PC-3 (cell line): ENCODE results near the gene CAMK2B. TPM values are rescaled to one million over a fixed set of nuclear protein-coding genes. Genes with fewer than 3 reads are reported as not detected.

Experiments
- ATAC-seq: fragments of 200-7000 bp; cut with Tn5 transposase; 2 replicates; pipeline ENCODE4 v1.9.1; 2020; ENCODE audit warnings: mild to moderate bottlenecking, moderate library complexity
- BruUV-seq: library from RNA; stranded (reverse); fragments of 400-500 nt; replicated peaks from 2 replicates; lab custom pipeline; 2021; lab: Mats Ljungman, UMichigan
- CTCF ChIA-PET: fragments of 300-600 bp; sonication (Branson Sonifier 250); formaldehyde crosslinking; loops from one replicate; lab custom pipeline; 2022; ENCODE audit warnings: antibody characterized with exemption; lab: Charles Lee
- POLR2A ChIA-PET: fragments of 300-600 bp; sonication (Branson Sonifier 250); formaldehyde crosslinking; loops from one replicate; lab custom pipeline; 2022; ENCODE audit warnings: antibody characterized with exemption; ENCODE audit not compliant: unreplicated experiment; lab: Charles Lee
- DNase-seq: peaks from one replicate; pipeline ENCODE4 v3.0.0-alpha.2; 2015
- H2AFZ ChIP-seq: fragments of 300-600 bp; sonication (generic); 2 replicates; pipeline ENCODE4 v1.6.0; 2016; ENCODE audit warnings: antibody characterized with exemption, low read length
- H3F3A ChIP-seq: fragments of 300-600 bp; sonication (generic); one replicate; pipeline ENCODE4 v1.6.0; 2017; ENCODE audit warnings: antibody characterized with exemption, low read length, control low read depth, mild to moderate bottlenecking; ENCODE audit not compliant: unreplicated experiment
- H3K27ac ChIP-seq: fragments of 300-600 bp; sonication (generic); 2 replicates; pipeline ENCODE4 v1.5.1; 2016; ENCODE audit warnings: mild to moderate bottlenecking, low read length
- H3K27me3 ChIP-seq: fragments of 300-600 bp; sonication (generic); 2 replicates; pipeline ENCODE4 v1.6.1; 2016; ENCODE audit warnings: low read length, mixed read lengths
- H3K36me3 ChIP-seq: fragments of 300-600 bp; sonication (generic); 2 replicates; pipeline ENCODE4 v1.6.1; 2016; ENCODE audit warnings: low read depth, mixed run types, low read length, mixed read lengths
- H3K4me1 ChIP-seq: fragments of 300-600 bp; sonication (generic); 2 replicates; pipeline ENCODE4 v1.5.1; 2016; ENCODE audit warnings: low read length; ENCODE audit not compliant: insufficient read depth
- H3K4me2 ChIP-seq: fragments of 300-600 bp; sonication (generic); 2 replicates; pipeline ENCODE4 v1.6.0; 2016; ENCODE audit warnings: low read length
- H3K4me3 ChIP-seq: fragments of 300-600 bp; sonication (generic); 2 replicates; pipeline ENCODE4 v1.5.1; 2016; ENCODE audit warnings: mild to moderate bottlenecking, low read length, mixed read lengths
- H3K79me2 ChIP-seq: fragments of 300-600 bp; sonication (generic); 2 replicates; pipeline ENCODE4 v1.6.1; 2017; ENCODE audit warnings: low read length, mixed read lengths
- H3K9ac ChIP-seq: fragments of 300-600 bp; sonication (generic); 2 replicates; pipeline ENCODE4 v1.6.0; 2016; ENCODE audit warnings: mild to moderate bottlenecking, low read length
- H3K9me2 ChIP-seq: fragments of 300-600 bp; sonication (generic); replicated peaks from 2 replicates; pipeline ENCODE4 v1.6.1; 2016; ENCODE audit warnings: mixed run types, low read length, mixed read lengths
- H3K9me3 ChIP-seq: fragments of 300-600 bp; sonication (generic); 2 replicates; pipeline ENCODE4 v1.6.1; 2016; ENCODE audit warnings: low read length, mixed read lengths
- H4K20me1 ChIP-seq: fragments of 300-600 bp; sonication (generic); 2 replicates; pipeline ENCODE4 v1.6.1; 2016; ENCODE audit warnings: low read length, mixed read lengths
- CTCF ChIP-seq: fragments of 300-600 bp; sonication (generic); conservative IDR thresholded peaks from 2 replicates; pipeline ENCODE4 v1.5.1; 2017; ENCODE audit warnings: antibody characterized with exemption, low read depth, mild to moderate bottlenecking, low read length
- EZH2 ChIP-seq: fragments of 300-600 bp; sonication (generic); IDR thresholded peaks from one replicate; pipeline ENCODE4 v1.6.1; 2017; ENCODE audit warnings: antibody characterized with exemption, mild to moderate bottlenecking, low read length; ENCODE audit not compliant: unreplicated experiment
- EZH2phosphoT487 ChIP-seq: fragments of 300-600 bp; sonication (generic); IDR thresholded peaks from 2 replicates; pipeline ENCODE4 v1.6.1; 2018; ENCODE audit warnings: mild to moderate bottlenecking, antibody characterized with exemption, low read length, borderline replicate concordance
- intact Hi-C: fragments of 100-400 bp; cut with micrococcal nuclease; formaldehyde crosslinking; loops from 2 replicates; pipeline ENCODE4 v1.9.0; 2023
- total RNA-seq: library from RNA; depleted of rRNA; stranded (reverse); fragments of >200 nt; gene quantifications from 2 replicates; pipeline ENCODE4 v1.2.3, GENCODE V29; 2014

CAMK2B gene
- total RNA-seq, 1 experiment from 2014 or later = 1.2 TPM

DNA sequence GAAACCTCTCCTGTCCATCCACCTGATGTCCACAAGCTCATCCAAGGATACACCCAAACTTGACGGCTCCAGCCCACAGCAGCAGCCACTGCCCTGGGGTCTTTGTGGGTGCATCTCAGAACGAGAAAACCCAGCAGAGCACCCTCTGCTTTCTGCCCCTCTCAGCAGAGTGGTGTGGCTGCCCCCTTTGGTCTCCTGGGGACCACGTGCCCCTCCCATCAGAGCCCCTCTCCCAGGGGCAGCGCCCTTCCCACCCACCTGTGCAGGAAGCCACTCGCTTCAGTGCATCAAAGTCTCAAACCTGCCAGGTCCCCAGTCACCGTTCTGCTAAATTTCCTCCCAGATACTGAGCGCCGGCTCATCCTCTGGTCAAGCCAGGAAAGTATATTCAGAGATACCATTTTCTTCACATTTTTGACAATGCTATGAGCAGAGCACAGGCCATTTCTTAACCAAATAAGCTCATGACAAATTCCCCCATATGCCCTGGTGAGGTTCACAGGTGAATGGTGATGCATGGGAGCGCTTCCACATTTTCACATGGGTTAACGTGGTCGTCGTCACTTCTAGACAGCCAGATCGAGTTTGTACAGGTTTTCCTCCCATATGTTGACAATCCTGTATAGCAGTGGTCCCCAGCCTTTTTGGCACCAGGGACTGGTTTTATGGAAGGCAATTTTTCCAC lies 32.4 kb downstream of the CAMK2B start:
- intact Hi-C loops = no loop called here
- H3K27ac ChIP-seq = no peak overlapping the region
- H3K4me3 ChIP-seq = no peak overlapping the region
- ChIA-PET CTCF (no interaction called here), POLR2A (interaction anchor here (0.7 kb wide), 1 partner anchor 39 kb away, joined by 4 read pairs; no protein-coding TSS in a partner anchor)
- no peaks in the 10 kb centered on the region for H3K36me3 ChIP-seq
- H3F3A ChIP-seq = no peaks in the 10 kb centered on the region
- no peaks in the 10 kb centered on the region for H3K79me2 ChIP-seq
- no peaks in the 10 kb centered on the region for H3K9me3 ChIP-seq
- ATAC-seq = no peak
- H2AFZ ChIP-seq = no peak overlapping the region
- no peaks in the 10 kb centered on the region for H3K9me2 ChIP-seq
- no peak for TF ChIP-seq EZH2
- TF ChIP-seq CTCF = no peak
- no peaks in the 10 kb centered on the region for H3K27me3 ChIP-seq
- no peak overlapping the region for H3K9ac ChIP-seq
- H4K20me1 ChIP-seq = no peaks in the 10 kb centered on the region
- H3K4me2 ChIP-seq = no peak overlapping the region
- DNase-seq = no peak
- H3K4me1 ChIP-seq = no peaks in the 10 kb centered on the region
- no TSS peak for BruUV-seq

DNA sequence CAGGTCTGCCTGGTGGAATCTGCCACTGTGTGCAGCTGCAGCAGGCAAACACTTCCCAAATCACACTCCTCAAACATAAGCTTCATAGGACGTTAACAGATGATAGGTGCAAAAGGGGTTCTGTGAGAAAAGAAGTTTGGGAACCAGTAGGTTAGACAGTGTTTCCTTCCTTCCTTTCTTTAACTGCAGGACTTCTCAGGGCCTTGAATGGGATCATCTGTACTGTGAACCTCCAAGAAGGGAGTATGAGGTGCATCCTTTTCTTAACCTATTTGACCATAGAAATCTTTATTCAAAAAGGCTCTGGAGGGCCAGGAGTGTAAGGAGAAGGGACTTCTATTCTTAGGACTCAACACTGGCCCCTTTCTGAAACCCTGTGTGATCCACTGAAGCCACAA lies 33.0 kb downstream of the CAMK2B start:
- no peak for TF ChIP-seq EZH2phosphoT487
- TF ChIP-seq EZH2 = no peak
- TF ChIP-seq CTCF = no peak
- no peaks in the 10 kb centered on the region for H3K9me2 ChIP-seq
- no peaks in the 10 kb centered on the region for H3F3A ChIP-seq
- no peak overlapping the region for H3K9ac ChIP-seq
- no peak overlapping the region for H3K27ac ChIP-seq
- no peaks in the 10 kb centered on the region for H3K79me2 ChIP-seq
- H3K27me3 ChIP-seq = no peaks in the 10 kb centered on the region
- no peak overlapping the region for H2AFZ ChIP-seq
- H3K4me1 ChIP-seq = no peaks in the 10 kb centered on the region
- no TSS peak for BruUV-seq
- intact Hi-C loops = no loop called here
- no peaks in the 10 kb centered on the region for H4K20me1 ChIP-seq
- no peak overlapping the region for H3K4me3 ChIP-seq
- no peaks in the 10 kb centered on the region for H3K9me3 ChIP-seq
- ATAC-seq (no peak), DNase-seq (no peak)
- no peak overlapping the region for H3K4me2 ChIP-seq
- ChIA-PET CTCF (no interaction called here), POLR2A (no interaction called here)
- H3K36me3 ChIP-seq = no peaks in the 10 kb centered on the region

- no TSS peak for BruUV-seq
Measured at GRCh38 chr7:44291733-44292419, 33.5 kb downstream of the CAMK2B start.

More at GRCh38 chr7:44291733-44292419, 33.5 kb downstream of the CAMK2B start:
- no peaks in the 10 kb centered on the region for H3K79me2 ChIP-seq
- H3K9me2 ChIP-seq = no peaks in the 10 kb centered on the region
- no peak overlapping the region for H3K9ac ChIP-seq
- H2AFZ ChIP-seq = no peak overlapping the region
- ChIA-PET CTCF (no interaction called here), POLR2A (no interaction called here)
- TF ChIP-seq CTCF = no peak
- no peak for TF ChIP-seq EZH2phosphoT487
- no peak for TF ChIP-seq EZH2
- no peak for ATAC-seq
- H4K20me1 ChIP-seq = no peaks in the 10 kb centered on the region
- H3K4me2 ChIP-seq = no peak overlapping the region
- intact Hi-C loops = no loop called here
- H3K27me3 ChIP-seq = no peaks in the 10 kb centered on the region
- no peaks in the 10 kb centered on the region for H3K4me1 ChIP-seq
- DNase-seq = no peak
- H3K27ac ChIP-seq = no peak overlapping the region
- no peaks in the 10 kb centered on the region for H3F3A ChIP-seq
- no peaks in the 10 kb centered on the region for H3K36me3 ChIP-seq
- H3K4me3 ChIP-seq = no peak overlapping the region
- H3K9me3 ChIP-seq = no peaks in the 10 kb centered on the region
